ENCODE data around the gene IER3IP1. TPM values are rescaled to one million over a fixed set of nuclear protein-coding genes. Genes with fewer than 3 reads are reported as not detected.

The IER3IP1 gene
- polyA plus RNA-seq (2012; ENCODE audit: insufficient read depth, insufficient read length, low read depth), result 19.3 TPM

- TF ChIP-seq CTCF (IDR thresholded peaks at IDR 0.05; ENCODE audit: low read depth, low read length), result no peak
- Histone ChIP-seq H3K9me3 (no peaks in the 10 kb centered on the region), H3K27me3 (no peaks in the 10 kb centered on the region), H3K36me3 (no peaks in the 10 kb centered on the region; the same call in 1 of the 2 replicates), H3K4me3 (ENCODE audit: low read depth, low read length) (peak within 1 kb of the TSS; percentile 81), H3K4me1 (no peaks in the 10 kb centered on the region; the same call in 1 of the 2 replicates)
- DNase-seq, result peak; percentile 87
Measured at GRCh38 chr18:47175898-47176575, at the start of gene IER3IP1. TSS of gene IER3IP1 (minus strand) at chr18:47176364. CDS start at chr18:47176277, 87 bp downstream.

GRCh38 chr18:47215554-47216138, 39.5 kb upstream of the IER3IP1 start:
- TF ChIP-seq CTCF (IDR thresholded peaks at IDR 0.05; ENCODE audit: low read depth, low read length), result peak; percentile 60
- Histone ChIP-seq H3K4me3 (ENCODE audit: low read depth, low read length) (no peak overlapping the region), H3K27me3 (peaks cover 5% of the 10 kb centered on the region; the same call in 1 of the 2 replicates), H3K4me1 (no peaks in the 10 kb centered on the region), H3K36me3 (no peaks in the 10 kb centered on the region), H3K9me3 (no peaks in the 10 kb centered on the region)
- peak; percentile 7 for DNase-seq

- peaks cover 7% of the 10 kb centered on the region for H3K4me1 ChIP-seq
- no peaks in the 10 kb centered on the region for H3K36me3 ChIP-seq
- no peaks in the 10 kb centered on the region for H3K9me3 ChIP-seq
- no peak for TF ChIP-seq CTCF (IDR thresholded peaks at IDR 0.05; ENCODE audit: low read depth, low read length)
- H3K4me3 ChIP-seq (ENCODE audit: low read depth, low read length), result no peak overlapping the region
- no peak for DNase-seq
- H3K27me3 ChIP-seq, result no peaks in the 10 kb centered on the region
Measured at GRCh38 chr18:47209171-47209570, 33.0 kb upstream of the IER3IP1 start.

GRCh38 chr18:47206945-47207637, 30.9 kb upstream of the IER3IP1 start:
- no peaks in the 10 kb centered on the region for H3K27me3 ChIP-seq
- no peaks in the 10 kb centered on the region for H3K36me3 ChIP-seq
- DNase-seq, result no peak
- peaks cover 13% of the 10 kb centered on the region for H3K4me1 ChIP-seq
- no peak for TF ChIP-seq CTCF (IDR thresholded peaks at IDR 0.05; ENCODE audit: low read depth, low read length)
- no peaks in the 10 kb centered on the region for H3K9me3 ChIP-seq
- H3K4me3 ChIP-seq (ENCODE audit: low read depth, low read length), result no peak overlapping the region

GRCh38 chr18:47204908-47205522, 28.9 kb upstream of the IER3IP1 start:
- Histone ChIP-seq H3K36me3 (no peaks in the 10 kb centered on the region), H3K27me3 (no peaks in the 10 kb centered on the region), H3K4me1 (peaks cover 13% of the 10 kb centered on the region), H3K4me3 (ENCODE audit: low read depth, low read length) (no peak overlapping the region), H3K9me3 (no peaks in the 10 kb centered on the region)
- peak; percentile 49 for DNase-seq
- peak; percentile 87 for TF ChIP-seq CTCF (IDR thresholded peaks at IDR 0.05; ENCODE audit: low read depth, low read length)
